Measurements from ENCODE around the gene FAM210A. TPM values are rescaled to one million over a fixed set of nuclear protein-coding genes. Genes with fewer than 3 reads are reported as not detected.

Gene FAM210A
- polyA plus RNA-seq, 1 donor (not counting 4 experiments of a cell fraction or from before 2014, with no cell fraction given): 31.7 TPM

- H3K4me2 ChIP-seq (ENCODE audit: control insufficient read depth, extremely low read depth, insufficient read depth, low read depth, low read length): no peak overlapping the region
- H3K4me3 ChIP-seq (ENCODE audit: control insufficient read depth in 2 of 3, extremely low read depth in 1 of 3, insufficient read depth in 2 of 3, low read depth in 1 of 3, low read length in 3 of 3): no peak overlapping the region
- no peaks in the 10 kb centered on the region for H3K27me3 ChIP-seq (ENCODE audit: control insufficient read depth, extremely low read depth, insufficient read depth, low read length)
- H4K20me1 ChIP-seq (ENCODE audit: control insufficient read depth, extremely low read depth, insufficient read depth, low read length): no peaks in the 10 kb centered on the region
- no peak for FAIRE-seq
- no peak overlapping the region for H3K9ac ChIP-seq (ENCODE audit: control insufficient read depth, extremely low read depth, insufficient read depth, low read length)
- no peaks in the 10 kb centered on the region for H3K4me1 ChIP-seq (ENCODE audit: control insufficient read depth, extremely low read depth, insufficient read depth, low read length)
- H3K27ac ChIP-seq (ENCODE audit: control insufficient read depth, insufficient read depth, low read length): no peak overlapping the region
- H3K79me2 ChIP-seq (ENCODE audit: control insufficient read depth, insufficient read depth, low read length): peaks cover 77% of the 10 kb centered on the region
- no peak for TF ChIP-seq CTCF (optimal IDR thresholded peaks at IDR 0.05 in 1 of 3, IDR thresholded peaks at IDR 0.05 in 1 of 3, conservative IDR thresholded peaks at IDR 0.05 in 1 of 3; ENCODE audit: extremely low read depth in 1 of 3, insufficient read depth in 2 of 3, low read length in 3 of 3)
- no peak for TF ChIP-seq EZH2 (IDR thresholded peaks at IDR 0.05; ENCODE audit: low read length)
- dilution Hi-C loops (cut with MboI; ENCODE audit: extremely low pct_ligation_motif_present, low sequenced_read_pairs): no loop called here
- no peaks in the 10 kb centered on the region for H3K9me1 ChIP-seq (ENCODE audit: control insufficient read depth, extremely low read depth, insufficient read depth, low read length)
- no peak for DNase-seq (ENCODE audit: low read depth, low spot score)
- H3K9me3 ChIP-seq (ENCODE audit: control insufficient read depth, low read depth, low read length): no peaks in the 10 kb centered on the region
- H3K36me3 ChIP-seq (ENCODE audit: control insufficient read depth in 2 of 2, extremely low read depth in 1 of 2, insufficient read depth in 2 of 2, low read length in 2 of 2): peaks cover 0 to 2% of the 10 kb centered on the region in 2 experiments
- no peak overlapping the region for H2AFZ ChIP-seq (ENCODE audit: control insufficient read depth, low read length)
Observed at GRCh38 chr18:13703899-13704298, 22.5 kb downstream of the FAM210A start.

DNA sequence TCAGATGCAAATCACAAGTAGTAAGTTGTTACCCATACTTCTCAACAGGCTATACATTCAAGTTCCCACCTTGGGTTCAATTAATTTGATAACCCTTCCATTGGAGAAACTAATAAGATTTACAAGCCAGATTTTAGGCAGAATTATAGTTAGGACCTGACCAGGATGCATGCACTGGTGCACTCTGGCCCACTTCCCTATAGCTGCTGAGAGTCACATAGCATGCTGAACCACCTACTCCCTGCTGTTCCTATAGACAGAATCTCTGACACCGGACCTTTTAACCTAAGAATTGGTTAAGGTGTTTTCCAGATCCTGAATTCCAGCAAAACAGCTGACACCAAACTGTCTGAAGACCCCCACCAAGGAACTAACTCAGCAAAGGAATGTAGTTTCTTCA lies 26.2 kb downstream of the FAM210A start:
- no peak overlapping the region for H3K4me3 ChIP-seq (ENCODE audit: control insufficient read depth in 2 of 3, extremely low read depth in 1 of 3, insufficient read depth in 2 of 3, low read depth in 1 of 3, low read length in 3 of 3)
- TF ChIP-seq EZH2 (IDR thresholded peaks at IDR 0.05; ENCODE audit: low read length): no peak
- no peak for TF ChIP-seq CTCF (optimal IDR thresholded peaks at IDR 0.05 in 1 of 3, IDR thresholded peaks at IDR 0.05 in 1 of 3, conservative IDR thresholded peaks at IDR 0.05 in 1 of 3; ENCODE audit: extremely low read depth in 1 of 3, insufficient read depth in 2 of 3, low read length in 3 of 3)
- H2AFZ ChIP-seq (ENCODE audit: control insufficient read depth, low read length): no peak overlapping the region
- DNase-seq (ENCODE audit: low read depth, low spot score): no peak
- H3K36me3 ChIP-seq (ENCODE audit: control insufficient read depth in 2 of 2, extremely low read depth in 1 of 2, insufficient read depth in 2 of 2, low read length in 2 of 2): peaks cover 0 to 2% of the 10 kb centered on the region in 2 experiments
- no peak for FAIRE-seq
- H3K79me2 ChIP-seq (ENCODE audit: control insufficient read depth, insufficient read depth, low read length): peaks cover 74% of the 10 kb centered on the region
- no peaks in the 10 kb centered on the region for H3K4me1 ChIP-seq (ENCODE audit: control insufficient read depth, extremely low read depth, insufficient read depth, low read length)
- no peaks in the 10 kb centered on the region for H4K20me1 ChIP-seq (ENCODE audit: control insufficient read depth, extremely low read depth, insufficient read depth, low read length)
- H3K4me2 ChIP-seq (ENCODE audit: control insufficient read depth, extremely low read depth, insufficient read depth, low read depth, low read length): no peak overlapping the region
- H3K27me3 ChIP-seq (ENCODE audit: control insufficient read depth, extremely low read depth, insufficient read depth, low read length): no peaks in the 10 kb centered on the region
- no peaks in the 10 kb centered on the region for H3K9me1 ChIP-seq (ENCODE audit: control insufficient read depth, extremely low read depth, insufficient read depth, low read length)
- no peak overlapping the region for H3K27ac ChIP-seq (ENCODE audit: control insufficient read depth, insufficient read depth, low read length)
- dilution Hi-C loops (cut with MboI; ENCODE audit: extremely low pct_ligation_motif_present, low sequenced_read_pairs): no loop called here
- H3K9me3 ChIP-seq (ENCODE audit: control insufficient read depth, low read depth, low read length): no peaks in the 10 kb centered on the region
- H3K9ac ChIP-seq (ENCODE audit: control insufficient read depth, extremely low read depth, insufficient read depth, low read length): no peak overlapping the region

Measured in keratinocyte (primary cell).